Activated naive CD8-positive, alpha-beta T cell treated with anti-CD3 and anti-CD28 coated beads, Interleukin-2, amount 10 ng/mL, durations not matched to agents 7 days and 5 days (primary cell): ENCODE measurements around the gene SHE. TPM values are rescaled to one million over a fixed set of nuclear protein-coding genes. Genes with fewer than 3 reads are reported as not detected.

Source experiments
- ATAC-seq: fragments of 150-1000 bp; cut with Tn5 transposase; one replicate; pipeline ENCODE4 v1.10.0; 2021; ENCODE audit warnings: low read depth, moderate library complexity
- POLR2A ChIA-PET: fragments of 350-600 bp; sonication (Branson Sonifier 250); formaldehyde crosslinking; loops from one replicate; lab custom pipeline; 2021; ENCODE audit warnings: antibody characterized with exemption; lab: Charles Lee
- DNase-seq: peaks from one replicate; pipeline ENCODE4 v3.0.0; 2021
- H3K27ac Mint-ChIP-seq: one replicate; pipeline ENCODE4 v1.8.0; 2022; ENCODE audit warnings: mild to moderate bottlenecking, mixed read lengths
- H3K27me3 Mint-ChIP-seq: one replicate; pipeline ENCODE4 v1.8.0; 2022; ENCODE audit warnings: mild to moderate bottlenecking, moderate library complexity, mixed read lengths
- H3K36me3 Mint-ChIP-seq: one replicate; pipeline ENCODE4 v1.8.0; 2021; ENCODE audit warnings: mild to moderate bottlenecking, mixed read lengths
- H3K4me1 Mint-ChIP-seq: one replicate; pipeline ENCODE4 v1.8.0; 2021; ENCODE audit warnings: mixed read lengths
- H3K4me3 Mint-ChIP-seq: one replicate; pipeline ENCODE4 v1.8.0; 2022; ENCODE audit warnings: mild to moderate bottlenecking, moderate library complexity, mixed read lengths
- H3K9me3 Mint-ChIP-seq: one replicate; pipeline ENCODE4 v1.8.0; 2021; ENCODE audit warnings: mixed read lengths
- total RNA-seq, 2 experiments: library from RNA; stranded (reverse); gene quantifications; one replicate each; pipeline ENCODE4 v1.2.3, GENCODE V29; 2021

The SHE gene
- total RNA-seq, 2 experiments from 2014 or later: not detected

DNA sequence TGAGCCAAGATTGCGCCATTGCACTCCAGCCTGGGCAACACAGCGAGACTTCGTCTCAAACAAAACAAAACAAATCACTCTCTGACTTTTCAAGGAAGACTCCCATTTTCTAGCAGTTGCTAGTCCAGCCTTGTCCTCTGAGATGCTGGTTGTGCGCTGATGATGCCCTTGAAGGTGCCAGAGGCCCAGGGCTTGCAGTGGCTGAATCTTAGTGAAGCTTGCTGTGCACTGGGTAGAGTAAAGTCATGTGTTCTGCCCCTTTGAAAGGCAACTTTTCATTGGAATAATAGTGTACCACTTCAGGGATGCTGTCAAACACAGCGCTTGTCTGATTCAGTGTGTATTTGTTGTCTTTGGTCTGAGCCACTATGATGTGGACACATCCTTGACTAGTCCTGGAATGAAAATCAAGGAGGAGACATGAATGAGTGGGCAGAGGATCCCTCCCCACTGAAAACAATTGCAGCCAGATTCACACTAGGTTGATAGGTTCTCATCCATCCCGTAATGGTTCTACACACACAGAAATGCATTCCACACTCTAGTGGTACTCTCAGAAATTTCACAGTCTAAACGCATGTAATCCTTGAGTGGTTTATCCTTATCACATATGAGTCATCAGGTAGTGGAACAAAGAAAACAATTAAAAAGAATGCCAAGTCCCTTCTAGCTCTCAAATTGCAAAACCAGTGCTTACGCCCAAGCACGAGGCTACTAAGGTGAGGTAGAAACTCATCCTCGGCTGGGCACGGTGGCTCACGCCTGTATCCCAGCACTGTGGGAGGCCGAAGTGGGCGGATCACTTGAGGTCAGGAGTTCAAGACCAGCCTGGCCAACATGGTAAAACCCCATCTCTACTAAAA, 18.0 kb downstream of the SHE start:
- POLR2A ChIA-PET: no interaction called here
- H3K27ac Mint-ChIP-seq: no peak overlapping the region
- H3K27me3 Mint-ChIP-seq: peaks cover 13% of the 10 kb centered on the region
- ATAC-seq (no peak), DNase-seq (no peak)
- H3K9me3 Mint-ChIP-seq: no peaks in the 10 kb centered on the region
- no peak overlapping the region for H3K4me3 Mint-ChIP-seq
- no peaks in the 10 kb centered on the region for H3K36me3 Mint-ChIP-seq
- H3K4me1 Mint-ChIP-seq: peaks cover 3% of the 10 kb centered on the region

DNA sequence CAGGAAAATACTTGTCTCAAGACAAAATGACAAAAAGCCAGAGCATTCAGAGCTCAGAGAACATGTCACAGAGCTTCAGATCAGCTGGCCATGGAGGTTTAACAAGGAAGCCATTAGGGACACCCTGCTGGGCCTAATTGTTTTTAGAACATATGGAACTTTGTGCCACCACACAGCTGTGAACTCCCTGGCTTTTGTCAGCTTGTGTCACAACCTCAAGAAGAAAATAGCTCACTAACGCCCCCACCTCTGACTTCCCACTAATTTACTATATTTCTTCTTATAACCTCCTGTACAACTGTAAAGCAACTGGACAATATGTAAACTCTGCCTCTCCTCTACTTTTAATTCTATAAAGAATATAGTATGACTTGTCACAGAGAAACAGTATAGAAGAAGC, 21.2 kb downstream of the SHE start:
- POLR2A ChIA-PET: interaction anchor here (1.2 kb wide), 1 partner anchor 75 kb away, joined by 3 read pairs; no protein-coding TSS in a partner anchor
- H3K4me3 Mint-ChIP-seq: no peak overlapping the region
- H3K4me1 Mint-ChIP-seq: peaks cover 4% of the 10 kb centered on the region

DNA sequence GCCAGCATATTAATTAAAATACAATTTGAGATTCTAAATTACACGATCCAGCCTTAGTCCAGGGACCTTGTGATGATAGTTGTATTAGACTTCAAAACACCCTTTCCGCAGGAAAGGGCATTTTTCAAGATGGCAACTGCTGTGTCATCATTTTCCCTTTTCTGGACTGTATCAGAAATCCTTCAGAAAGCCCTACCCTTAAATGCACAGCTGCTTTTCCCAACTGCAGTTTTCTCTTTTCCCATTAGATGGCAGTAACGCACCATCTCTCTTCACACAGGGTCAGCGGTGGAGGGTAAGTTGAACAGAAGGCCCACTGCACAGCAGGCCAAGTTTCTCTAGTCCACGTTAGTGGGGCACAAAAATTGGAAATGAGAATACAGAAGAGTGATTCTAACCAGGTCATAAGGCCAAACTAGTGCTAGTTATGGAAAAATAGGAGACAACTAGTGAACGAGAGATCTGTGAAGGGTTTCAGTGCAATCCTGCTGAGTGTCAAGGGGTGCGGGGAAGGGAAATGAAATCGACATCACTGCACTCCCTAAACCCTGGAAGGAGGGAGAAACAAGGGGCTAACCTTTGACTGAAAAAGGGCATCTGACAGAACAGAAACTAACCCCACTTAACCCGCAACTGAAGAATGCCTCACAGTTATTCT, 22.3 kb downstream of the SHE start:
- ATAC-seq: peak; percentile 85
- no peak for DNase-seq
- Mint-ChIP-seq H3K9me3 (no peaks in the 10 kb centered on the region), H3K4me1 (peaks cover 3% of the 10 kb centered on the region), H3K4me3 (no peak overlapping the region), H3K36me3 (no peaks in the 10 kb centered on the region), H3K27ac (no peak overlapping the region), H3K27me3 (peaks cover 3% of the 10 kb centered on the region)
- POLR2A ChIA-PET: interaction anchor here (1.2 kb wide), 2 partner anchors 66 to 76 kb away, joined by 3 to 4 read pairs; no protein-coding TSS in a partner anchor

More for the DNA sequence above, 21.2 kb downstream of the SHE start:
- Mint-ChIP-seq H3K36me3 (no peaks in the 10 kb centered on the region), H3K27me3 (peaks cover 7% of the 10 kb centered on the region), H3K27ac (no peak overlapping the region), H3K9me3 (no peaks in the 10 kb centered on the region)
- ATAC-seq (no peak), DNase-seq (no peak)

DNA sequence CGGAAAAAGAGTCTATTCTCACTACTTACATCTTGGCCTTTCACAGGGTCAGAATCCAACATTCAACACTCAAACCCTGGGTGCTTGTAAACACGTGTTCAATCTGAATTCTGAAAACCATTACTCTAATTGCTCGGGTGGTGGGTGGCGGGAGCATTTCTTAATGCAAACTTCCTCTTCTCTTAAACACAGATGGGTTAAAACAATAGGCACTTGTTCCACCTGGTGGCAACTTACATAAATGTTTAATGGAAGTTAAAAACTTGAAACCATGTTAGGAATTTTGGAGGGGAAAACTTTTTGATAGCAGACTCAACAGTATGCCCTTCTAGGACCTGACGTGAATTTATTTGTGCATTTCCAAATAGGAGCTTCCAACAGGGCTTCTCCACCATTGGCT, 23.6 kb downstream of the SHE start:
- Mint-ChIP-seq H3K9me3 (no peaks in the 10 kb centered on the region), H3K4me1 (peaks cover 3% of the 10 kb centered on the region), H3K4me3 (no peak overlapping the region), H3K27ac (no peak overlapping the region), H3K27me3 (peaks cover 3% of the 10 kb centered on the region), H3K36me3 (no peaks in the 10 kb centered on the region)
- ATAC-seq (no peak), DNase-seq (no peak)
- POLR2A ChIA-PET: interaction anchor here (1.2 kb wide), 1 partner anchor 68 kb away, joined by 4 read pairs; no protein-coding TSS in a partner anchor

DNA sequence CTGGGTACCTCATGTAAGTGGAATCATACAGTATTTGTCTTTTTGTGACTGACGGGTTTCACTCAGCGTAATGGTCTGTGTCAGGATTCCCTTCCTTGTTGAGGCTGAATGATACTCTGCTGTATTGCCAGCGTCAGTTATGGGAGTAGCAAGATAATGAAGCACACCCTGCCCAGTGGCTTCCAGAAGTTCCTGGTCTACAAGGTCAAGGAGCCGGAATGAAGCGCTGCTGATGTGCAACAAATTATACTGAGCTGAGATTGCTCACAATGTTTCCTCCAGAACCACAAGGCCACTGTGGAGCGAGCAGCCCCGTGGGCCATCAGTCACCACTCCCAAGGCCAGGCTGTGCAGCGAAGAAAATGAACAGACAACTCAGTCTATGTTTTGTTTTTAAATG, 24.2 kb downstream of the SHE start:
- H3K27ac Mint-ChIP-seq: no peak overlapping the region
- POLR2A ChIA-PET: no interaction called here
- ATAC-seq (no peak), DNase-seq (no peak)
- H3K4me1 Mint-ChIP-seq: peaks cover 3% of the 10 kb centered on the region
- H3K27me3 Mint-ChIP-seq: peaks cover 3% of the 10 kb centered on the region
- no peaks in the 10 kb centered on the region for H3K9me3 Mint-ChIP-seq
- H3K4me3 Mint-ChIP-seq: no peak overlapping the region
- H3K36me3 Mint-ChIP-seq: no peaks in the 10 kb centered on the region

DNA sequence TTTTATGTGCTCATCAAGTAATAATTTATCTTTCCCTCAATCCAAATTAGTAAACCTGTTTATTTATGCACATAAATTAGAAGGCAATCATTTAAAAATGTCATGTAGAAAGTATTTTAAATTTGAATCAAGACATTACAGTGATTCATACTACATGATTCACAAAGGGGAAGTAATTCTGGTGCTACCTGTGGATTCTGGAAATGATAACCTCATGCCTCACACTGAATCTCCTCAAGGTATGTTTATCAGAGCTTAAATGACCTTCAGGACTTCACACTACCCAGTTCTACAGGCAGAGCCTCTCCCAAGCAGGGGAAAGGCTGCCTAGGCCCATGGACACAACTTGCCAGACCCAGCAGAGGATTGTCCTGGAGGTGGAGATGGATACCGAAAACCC, 25.4 kb downstream of the SHE start:
- peaks cover 3% of the 10 kb centered on the region for H3K27me3 Mint-ChIP-seq
- no peaks in the 10 kb centered on the region for H3K9me3 Mint-ChIP-seq
- POLR2A ChIA-PET: no interaction called here
- ATAC-seq (no peak), DNase-seq (no peak)
- no peaks in the 10 kb centered on the region for H3K36me3 Mint-ChIP-seq
- peaks cover 3% of the 10 kb centered on the region for H3K4me1 Mint-ChIP-seq
- no peak overlapping the region for H3K4me3 Mint-ChIP-seq
- H3K27ac Mint-ChIP-seq: no peak overlapping the region

DNA sequence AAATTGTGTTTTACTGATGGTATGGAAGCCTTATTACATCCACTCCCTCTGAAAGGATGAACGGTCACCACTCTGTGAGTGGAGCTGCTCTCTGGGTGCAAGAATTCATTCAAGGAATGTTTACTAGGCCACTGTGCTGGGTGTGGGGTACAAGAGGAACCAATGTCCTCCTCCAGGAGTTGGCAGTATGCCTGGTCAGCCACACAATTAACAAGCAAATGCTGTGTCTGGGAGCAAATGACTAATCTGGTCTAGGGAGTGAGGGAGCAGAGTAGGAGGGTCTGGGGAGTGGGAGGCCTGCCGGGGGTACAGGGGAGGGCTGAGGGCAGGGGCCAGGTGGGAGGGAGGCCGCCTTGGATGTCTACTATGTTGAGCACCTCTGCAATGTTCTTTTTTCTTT, 27.4 kb downstream of the SHE start:
- H3K9me3 Mint-ChIP-seq: no peaks in the 10 kb centered on the region
- peaks cover 1% of the 10 kb centered on the region for H3K4me1 Mint-ChIP-seq
- no peak overlapping the region for H3K27ac Mint-ChIP-seq
- POLR2A ChIA-PET: interaction anchor here (0.5 kb wide), 1 partner anchor 214 kb away, joined by 4 read pairs; no protein-coding TSS in a partner anchor
- ATAC-seq (no peak), DNase-seq (no peak)
- no peak overlapping the region for H3K4me3 Mint-ChIP-seq
- no peaks in the 10 kb centered on the region for H3K36me3 Mint-ChIP-seq
- H3K27me3 Mint-ChIP-seq: peaks cover 5% of the 10 kb centered on the region

DNA sequence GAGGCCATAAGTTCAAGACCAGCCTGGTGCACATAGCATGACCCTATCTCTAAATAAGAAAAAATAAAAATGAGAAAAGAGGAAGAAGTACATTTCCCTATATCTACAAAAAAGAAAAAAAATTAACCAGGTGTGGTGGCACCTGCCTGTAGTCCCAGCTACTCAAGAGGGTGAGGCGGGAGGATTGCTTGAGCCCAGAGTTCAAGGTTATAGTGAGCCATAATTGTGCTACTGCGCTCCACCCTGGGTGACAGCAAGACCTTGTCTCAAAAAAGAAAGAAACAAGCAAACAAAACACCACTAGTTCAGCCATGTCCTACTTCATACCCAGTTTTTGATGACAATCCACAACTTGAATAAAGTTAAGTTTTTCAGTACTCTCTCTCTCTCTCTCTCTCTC, 30.9 kb downstream of the SHE start:
- ATAC-seq: no peak
- POLR2A ChIA-PET: no interaction called here
- H3K9me3 Mint-ChIP-seq: no peaks in the 10 kb centered on the region
- H3K36me3 Mint-ChIP-seq: no peaks in the 10 kb centered on the region
- no peak overlapping the region for H3K4me3 Mint-ChIP-seq
- no peak overlapping the region for H3K27ac Mint-ChIP-seq
- H3K27me3 Mint-ChIP-seq: peaks cover 4% of the 10 kb centered on the region
- no peak for DNase-seq
- no peaks in the 10 kb centered on the region for H3K4me1 Mint-ChIP-seq

DNA sequence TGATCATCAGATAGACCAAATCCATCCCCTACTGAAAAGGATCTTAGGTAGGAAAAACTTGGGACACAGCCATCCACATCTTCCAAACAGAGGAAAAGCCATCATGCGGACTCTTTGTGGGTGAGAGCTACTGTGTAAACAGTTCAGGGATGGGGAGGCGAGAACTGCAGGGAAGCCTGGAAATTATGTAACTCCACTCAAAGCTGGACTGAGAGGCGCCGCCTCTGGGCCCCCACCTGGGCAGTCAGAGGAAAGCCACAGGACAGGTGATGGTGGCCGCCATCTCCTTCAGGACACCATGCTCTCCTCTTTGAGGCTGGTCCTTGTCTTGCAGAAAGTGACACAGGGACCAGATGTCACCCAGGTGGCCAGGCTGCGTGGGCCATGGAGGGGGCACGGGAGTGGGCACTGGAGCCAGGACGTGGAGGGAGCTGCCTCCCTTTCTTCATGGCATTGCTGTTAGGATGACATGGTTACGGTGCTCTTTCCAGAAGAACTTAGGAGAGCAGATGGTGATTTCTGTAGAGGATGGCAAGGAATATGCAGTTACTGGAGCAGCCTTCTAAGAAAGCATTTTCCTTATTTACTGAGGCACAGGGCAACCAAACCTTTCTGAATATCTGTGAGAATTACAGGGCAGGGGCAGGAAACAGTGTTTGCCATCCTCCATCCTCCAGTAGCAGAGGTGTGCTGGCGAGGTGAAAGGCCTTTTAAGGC, 32.2 kb downstream of the SHE start:
- no peak overlapping the region for H3K27ac Mint-ChIP-seq

DNA sequence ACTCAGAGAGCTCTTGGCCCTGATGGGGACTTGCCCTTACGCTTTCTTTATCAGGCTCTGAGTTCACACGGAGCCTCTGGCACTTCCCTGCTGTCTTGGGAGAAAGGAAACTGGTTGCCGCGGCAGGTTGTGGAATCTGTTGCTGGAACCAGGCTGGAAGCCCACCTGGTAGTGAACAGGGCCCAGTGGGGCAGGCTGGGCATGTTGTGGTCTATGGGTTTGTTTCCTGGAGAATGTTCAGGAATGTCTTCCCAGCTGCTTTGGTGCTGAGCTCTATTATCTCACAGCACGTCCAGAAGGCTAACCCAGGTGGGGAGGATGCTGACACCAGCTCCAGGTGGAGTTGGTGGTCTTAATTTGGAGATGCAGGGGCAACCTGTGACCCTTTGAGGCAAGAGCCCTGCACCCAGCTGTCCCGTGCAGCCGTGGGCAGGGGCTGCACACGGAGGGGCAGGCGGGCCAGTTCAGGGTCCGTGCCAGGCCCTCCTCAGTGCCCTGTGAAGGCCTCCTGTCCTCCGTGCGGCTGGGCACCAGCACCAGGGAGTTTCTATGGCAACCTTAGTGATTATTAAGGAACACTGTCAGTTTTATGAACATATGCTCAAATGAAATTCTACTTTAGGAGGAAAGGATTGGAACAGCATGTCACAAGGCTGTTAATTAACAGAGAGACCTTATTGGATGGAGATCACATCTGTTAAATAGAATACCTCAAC, 33.5 kb downstream of the SHE start:
- no peak overlapping the region for H3K4me3 Mint-ChIP-seq
- H3K4me1 Mint-ChIP-seq: peaks cover 9% of the 10 kb centered on the region
- H3K36me3 Mint-ChIP-seq: no peaks in the 10 kb centered on the region
- no peak for ATAC-seq
- no peaks in the 10 kb centered on the region for H3K9me3 Mint-ChIP-seq
- no peak for DNase-seq
- peaks cover 8% of the 10 kb centered on the region for H3K27me3 Mint-ChIP-seq
- H3K27ac Mint-ChIP-seq: no peak overlapping the region
- POLR2A ChIA-PET: no interaction called here

More for the DNA sequence above, 32.2 kb downstream of the SHE start:
- peaks cover 5% of the 10 kb centered on the region for H3K4me1 Mint-ChIP-seq
- H3K27me3 Mint-ChIP-seq: peaks cover 7% of the 10 kb centered on the region
- no peak overlapping the region for H3K4me3 Mint-ChIP-seq
- no peaks in the 10 kb centered on the region for H3K9me3 Mint-ChIP-seq
- no peaks in the 10 kb centered on the region for H3K36me3 Mint-ChIP-seq
- ATAC-seq: no peak
- no peak for DNase-seq
- POLR2A ChIA-PET: interaction anchor here (0.6 kb wide), 1 partner anchor 80 kb away, joined by 4 read pairs; no protein-coding TSS in a partner anchor

DNA sequence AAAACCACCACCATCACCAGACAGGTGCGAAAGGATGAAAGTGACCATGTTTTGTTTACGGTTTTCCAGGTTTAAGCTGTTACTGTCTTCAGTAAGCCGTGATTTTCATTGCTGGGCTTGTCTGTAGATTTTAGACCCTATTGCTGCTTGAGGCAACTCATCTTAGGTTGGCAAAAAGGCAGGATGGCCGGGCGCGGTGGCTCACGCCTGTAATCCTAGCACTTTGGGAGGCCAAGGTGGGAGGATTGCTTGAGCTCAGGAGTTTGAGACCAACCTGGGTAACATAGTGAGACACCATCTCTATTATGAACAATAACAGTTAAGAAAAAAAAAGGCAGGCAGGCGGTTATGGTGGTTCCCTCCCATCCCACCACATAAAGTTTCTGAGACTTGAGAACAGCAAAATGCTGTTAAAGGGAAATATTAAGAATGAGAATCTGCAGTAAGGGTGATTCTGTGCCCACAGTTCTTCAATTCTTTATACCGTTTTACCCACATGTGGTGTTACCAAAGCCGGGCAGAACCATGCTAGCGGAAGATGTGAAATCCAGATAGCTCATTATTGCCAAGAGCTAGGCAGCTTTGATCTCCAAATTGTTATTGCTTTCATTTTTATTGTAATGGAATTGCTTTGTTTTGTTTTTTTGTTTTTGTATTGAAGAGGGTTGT, 34.6 kb downstream of the SHE start:
- Mint-ChIP-seq H3K4me1 (peaks cover 15% of the 10 kb centered on the region), H3K27ac (no peak overlapping the region), H3K36me3 (no peaks in the 10 kb centered on the region), H3K4me3 (no peak overlapping the region), H3K27me3 (peaks cover 8% of the 10 kb centered on the region), H3K9me3 (no peaks in the 10 kb centered on the region)
- DNase-seq: no peak
- POLR2A ChIA-PET: no interaction called here
- ATAC-seq: no peak

DNA sequence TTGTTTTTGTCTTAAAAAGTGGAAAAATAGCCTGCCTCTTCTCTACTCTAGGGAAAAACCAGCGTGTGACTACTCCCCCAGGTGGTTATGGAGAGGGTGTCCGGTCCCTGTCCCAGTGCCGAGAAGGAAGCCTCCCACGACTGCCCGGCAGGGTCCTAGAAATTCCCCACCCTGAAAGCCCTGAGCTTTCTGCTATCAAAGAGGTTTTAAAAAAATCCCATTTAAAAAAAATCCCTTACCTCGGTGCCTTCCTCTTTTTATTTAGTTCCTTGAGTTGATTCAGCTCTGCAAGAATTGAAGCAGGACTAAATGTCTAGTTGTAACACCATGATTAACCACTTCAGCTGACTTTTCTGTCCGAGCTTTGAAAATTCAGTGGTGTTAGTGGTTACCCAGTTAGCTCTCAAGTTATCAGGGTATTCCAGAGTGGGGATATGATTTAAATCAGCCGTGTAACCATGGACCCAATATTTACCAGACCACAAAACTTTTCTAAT, 35.2 kb downstream of the SHE start:
- ATAC-seq (no peak), DNase-seq (no peak)
- Mint-ChIP-seq H3K9me3 (no peaks in the 10 kb centered on the region), H3K36me3 (no peaks in the 10 kb centered on the region), H3K27me3 (peaks cover 8% of the 10 kb centered on the region), H3K4me3 (no peak overlapping the region), H3K27ac (no peak overlapping the region), H3K4me1 (peaks cover 17% of the 10 kb centered on the region)
- POLR2A ChIA-PET: no interaction called here
